GM23248 (cell line): ENCODE results near the gene UBAC1. TPM values are rescaled to one million over a fixed set of nuclear protein-coding genes. Genes with fewer than 3 reads are reported as not detected.

Experiments
- DNase-seq: peaks from one replicate; pipeline ENCODE4 v3.0.0-alpha.2; 2015
- H2AFZ ChIP-seq: fragments of 200-600 bp; sonication (generic); 2 replicates; pipeline ENCODE4 v1.6.1; 2016; ENCODE audit warnings: antibody characterized with exemption
- H3F3A ChIP-seq: fragments of 200-600 bp; sonication (generic); 2 replicates; pipeline ENCODE4 v1.6.1; 2016; ENCODE audit warnings: mild to moderate bottlenecking, antibody characterized with exemption, mixed run types; ENCODE audit not compliant: insufficient read depth
- H3K27ac ChIP-seq: fragments of 200-600 bp; sonication (generic); 2 replicates; pipeline ENCODE4 v1.5.1; 2016; ENCODE audit warnings: mild to moderate bottlenecking
- H3K27me3 ChIP-seq: fragments of 200-600 bp; sonication (generic); replicated peaks from 2 replicates; pipeline ENCODE4 v1.6.1; 2016; ENCODE audit warnings: mild to moderate bottlenecking; ENCODE audit not compliant: insufficient read depth
- H3K36me3 ChIP-seq: fragments of 200-600 bp; sonication (generic); 2 replicates; pipeline ENCODE4 v1.6.1; 2016; ENCODE audit warnings: low read depth, mild to moderate bottlenecking
- H3K4me1 ChIP-seq: fragments of 200-600 bp; sonication (generic); 2 replicates; pipeline ENCODE4 v1.6.1; 2016; ENCODE audit warnings: mild to moderate bottlenecking; ENCODE audit not compliant: insufficient read depth
- H3K4me2 ChIP-seq: fragments of 200-600 bp; sonication (generic); one replicate; pipeline ENCODE4 v1.6.1; 2016; ENCODE audit warnings: mild to moderate bottlenecking; ENCODE audit not compliant: unreplicated experiment
- H3K4me3 ChIP-seq: fragments of 200-600 bp; sonication (generic); 2 replicates; pipeline ENCODE4 v1.5.1; 2016; ENCODE audit warnings: mild to moderate bottlenecking
- H3K79me2 ChIP-seq: fragments of 200-600 bp; sonication (generic); 2 replicates; pipeline ENCODE4 v1.6.1; 2016; ENCODE audit warnings: mild to moderate bottlenecking; ENCODE audit not compliant: insufficient read depth
- H3K9ac ChIP-seq: fragments of 200-600 bp; sonication (generic); 2 replicates; pipeline ENCODE4 v1.6.1; 2016; ENCODE audit warnings: mild to moderate bottlenecking
- H3K9me2 ChIP-seq: fragments of 200-600 bp; sonication (generic); 2 replicates; pipeline ENCODE4 v1.6.1; 2016; ENCODE audit warnings: mixed run types, mild to moderate bottlenecking, moderate library complexity; ENCODE audit not compliant: insufficient read depth
- H3K9me3 ChIP-seq: fragments of 200-600 bp; sonication (generic); one replicate; pipeline ENCODE4 v1.6.1; 2017; ENCODE audit warnings: low read depth
- H4K20me1 ChIP-seq: fragments of 200-600 bp; sonication (generic); 2 replicates; pipeline ENCODE4 v1.6.0; 2016; ENCODE audit not compliant: insufficient read depth
- EZH2 ChIP-seq: fragments of 200-600 bp; sonication (generic); IDR thresholded peaks from 2 replicates; pipeline ENCODE4 v1.6.1; 2018; ENCODE audit warnings: antibody characterized with exemption, mild to moderate bottlenecking; ENCODE audit not compliant: insufficient read depth, poor library complexity, severe bottlenecking
- EZH2phosphoT487 ChIP-seq: fragments of 200-600 bp; sonication (generic); IDR thresholded peaks from 2 replicates; pipeline ENCODE4 v1.6.1; 2018; ENCODE audit warnings: antibody characterized with exemption, moderate library complexity, mild to moderate bottlenecking, low read depth; ENCODE audit not compliant: insufficient read depth
- WGBS, 2 experiments: methylation state at CpG; one replicate each; pipeline ENCODE4 v1.1.6; 2015 to 2017; ENCODE audit warnings: low lambda C conversion rate in 2 of 2, low coverage in 1 of 2; ENCODE audit errors: missing lambda C conversion rate in 2 of 2; 5-methylcytosine and 5-hydroxymethylcytosine counted together
- in situ Hi-C: fragments of 300-500 bp; cut with MboI; formaldehyde crosslinking; loops from 2 replicates; pipeline ENCODE4 v1.15.0; 2020
- polyA plus RNA-seq: library from polyadenylated mRNA; unstranded; fragments of >200 nt; fragmentation: Nextera tagmentation; extraction: Ambion mirVana; gene quantifications from 2 replicates; pipeline ENCODE4 v1.2.1, GENCODE V29; 2016
- total RNA-seq: library from RNA; depleted of rRNA; stranded (reverse); fragments of >200 nt; shearing (Covaris generic); gene quantifications from 2 replicates; pipeline ENCODE4 v1.2.3, GENCODE V29; 2014; rRNA removed

UBAC1 gene, protein sequence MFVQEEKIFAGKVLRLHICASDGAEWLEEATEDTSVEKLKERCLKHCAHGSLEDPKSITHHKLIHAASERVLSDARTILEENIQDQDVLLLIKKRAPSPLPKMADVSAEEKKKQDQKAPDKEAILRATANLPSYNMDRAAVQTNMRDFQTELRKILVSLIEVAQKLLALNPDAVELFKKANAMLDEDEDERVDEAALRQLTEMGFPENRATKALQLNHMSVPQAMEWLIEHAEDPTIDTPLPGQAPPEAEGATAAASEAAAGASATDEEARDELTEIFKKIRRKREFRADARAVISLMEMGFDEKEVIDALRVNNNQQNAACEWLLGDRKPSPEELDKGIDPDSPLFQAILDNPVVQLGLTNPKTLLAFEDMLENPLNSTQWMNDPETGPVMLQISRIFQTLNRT
- 45.9 and 54.3 TPM in 2 replicates for total RNA-seq
- 29.3 and 29.4 TPM in 2 replicates for polyA plus RNA-seq

- Histone ChIP-seq H3K36me3 (no peaks in the 10 kb centered on the region), H3K4me2 (peak within 1 kb of the TSS; percentile 88), H3K4me3 (peak within 1 kb of the TSS; percentile 93), H3K9ac (peak within 1 kb of the TSS; percentile 82), H3K9me2 (no peaks in the 10 kb centered on the region), H3K27me3 (peaks cover 9% of the 10 kb centered on the region; the same call in 1 of the 2 replicates), H3K27ac (peak within 1 kb of the TSS; percentile 42), H3K9me3 (no peaks in the 10 kb centered on the region), H3K79me2 (peaks cover 46% of the 10 kb centered on the region), H3F3A (0 out of 2 replicates have a peak, but pooled peaks cover 4% of the 10 kb centered on the region), H4K20me1 (no peaks in the 10 kb centered on the region), H3K4me1 (peaks cover 13% of the 10 kb centered on the region; the same call in 1 of the 2 replicates), H2AFZ (peak within 1 kb of the TSS; percentile 85)
- TF ChIP-seq EZH2phosphoT487 = no peak
- in situ Hi-C loops = no loop called here
- WGBS, 2 experiments = 1 to 3% methylated on average over 30 to 33 of the region's 53 CpGs
- peak; percentile 98 for DNase-seq
Measured at GRCh38 chr9:135961277-135961715, at the start of gene UBAC1. Gene UBAC1, minus strand, starts transcription at chr9:135961373. Its CDS starts 211 bp downstream, at chr9:135961162.

- Histone ChIP-seq H3K9me3 (no peaks in the 10 kb centered on the region), H3K9me2 (no peaks in the 10 kb centered on the region), H3K9ac (no peak overlapping the region), H3K4me1 (peaks cover 6% of the 10 kb centered on the region), H4K20me1 (no peaks in the 10 kb centered on the region), H3F3A (0 out of 2 replicates have a peak, but pooled peaks cover 3% of the 10 kb centered on the region), H2AFZ (no peak overlapping the region), H3K27ac (no peak overlapping the region), H3K4me3 (no peak overlapping the region), H3K4me2 (no peak overlapping the region), H3K79me2 (peaks cover 11% of the 10 kb centered on the region; the same call in 1 of the 2 replicates), H3K27me3 (no peaks in the 10 kb centered on the region), H3K36me3 (no peaks in the 10 kb centered on the region)
- no peak for DNase-seq
- TF ChIP-seq EZH2 (no peak), EZH2phosphoT487 (no peak)
- in situ Hi-C loops = no loop called here
- 90 to 91% methylated on average over 19 to 25 of the region's 28 CpGs for WGBS, 2 experiments
Measured at GRCh38 chr9:136010615-136011361, 49.6 kb upstream of the UBAC1 start.

- no peak for DNase-seq
- Histone ChIP-seq H3K36me3 (no peaks in the 10 kb centered on the region), H3K9me3 (no peaks in the 10 kb centered on the region), H3K27ac (no peak overlapping the region), H3K4me2 (no peak overlapping the region), H3K27me3 (no peaks in the 10 kb centered on the region), H3K4me1 (peaks cover 6% of the 10 kb centered on the region), H2AFZ (no peak overlapping the region), H3F3A (0 out of 2 replicates have a peak, but pooled peaks cover 3% of the 10 kb centered on the region), H3K4me3 (no peak overlapping the region), H3K79me2 (peaks cover 5% of the 10 kb centered on the region; the same call in 1 of the 2 replicates), H3K9me2 (no peaks in the 10 kb centered on the region), H4K20me1 (no peaks in the 10 kb centered on the region), H3K9ac (no peak overlapping the region)
- in situ Hi-C loops = no loop called here
- WGBS, 2 experiments = 92 to 93% methylated on average over 17 of the region's 17 CpGs
- TF ChIP-seq EZH2phosphoT487 = no peak
- TF ChIP-seq EZH2 = no peak
Measured at GRCh38 chr9:136010176-136010575, 49.0 kb upstream of the UBAC1 start.

GRCh38 chr9:136009516-136009915 is 48.3 kb upstream of the UBAC1 start:
- Histone ChIP-seq H3K9ac (no peak overlapping the region), H4K20me1 (no peaks in the 10 kb centered on the region), H3K79me2 (no peaks in the 10 kb centered on the region; the same call in 1 of the 2 replicates), H3K9me3 (no peaks in the 10 kb centered on the region), H3K27me3 (no peaks in the 10 kb centered on the region), H2AFZ (no peak overlapping the region), H3K4me2 (no peak overlapping the region), H3K9me2 (no peaks in the 10 kb centered on the region), H3K4me1 (peaks cover 6% of the 10 kb centered on the region), H3K27ac (no peak overlapping the region), H3K36me3 (no peaks in the 10 kb centered on the region), H3F3A (0 out of 2 replicates have a peak, but pooled peaks cover 3% of the 10 kb centered on the region), H3K4me3 (no peak overlapping the region)
- no peak for TF ChIP-seq EZH2phosphoT487
- TF ChIP-seq EZH2 = no peak
- no peak for DNase-seq
- in situ Hi-C loops = no loop called here
- WGBS, 2 experiments = 91 to 92% methylated on average over 16 of the region's 16 CpGs
